Left hindlimb (tissue), 1 donor: ENCODE results near the gene TMED7.

Experiments
- DNase-seq: peaks from one replicate; pipeline ENCODE4 v3.0.0-alpha.2; 2018

TMED7 gene

DNA sequence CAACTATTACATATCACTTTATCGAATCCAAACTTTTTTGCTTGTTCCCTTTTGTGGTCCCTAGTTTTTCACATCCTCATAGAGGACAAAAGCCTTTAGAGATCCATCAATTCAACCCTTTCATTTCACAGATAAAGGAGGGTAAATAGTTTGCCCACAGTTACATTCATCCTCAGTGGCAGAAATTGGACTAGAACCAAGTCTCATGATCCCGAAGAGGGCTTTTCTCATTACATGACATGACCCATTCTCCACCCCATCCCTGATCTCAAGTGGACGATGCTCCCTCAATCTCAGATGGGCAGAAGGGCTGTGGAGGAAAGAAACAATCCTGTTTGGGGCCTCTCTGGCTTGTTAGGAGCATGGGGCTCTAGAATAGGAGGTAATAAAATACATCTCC, 46.6 kb downstream of the TMED7 start:
- DNase-seq, result no peak

GRCh38 chr5:115578657-115579056, 47.2 kb downstream of the TMED7 start:
- no peak for DNase-seq

GRCh38 chr5:115577741-115578140, 48.1 kb downstream of the TMED7 start:
- DNase-seq, result no peak

GRCh38 chr5:115577329-115577728, 48.5 kb downstream of the TMED7 start:
- no peak for DNase-seq

GRCh38 chr5:115575167-115576070, 50.4 kb downstream of the TMED7 start:
- DNase-seq, result no peak

- DNase-seq, result no peak
These were observed 52.7 kb downstream of the TMED7 start for GRCh38 chr5:115573133-115573532.

DNA sequence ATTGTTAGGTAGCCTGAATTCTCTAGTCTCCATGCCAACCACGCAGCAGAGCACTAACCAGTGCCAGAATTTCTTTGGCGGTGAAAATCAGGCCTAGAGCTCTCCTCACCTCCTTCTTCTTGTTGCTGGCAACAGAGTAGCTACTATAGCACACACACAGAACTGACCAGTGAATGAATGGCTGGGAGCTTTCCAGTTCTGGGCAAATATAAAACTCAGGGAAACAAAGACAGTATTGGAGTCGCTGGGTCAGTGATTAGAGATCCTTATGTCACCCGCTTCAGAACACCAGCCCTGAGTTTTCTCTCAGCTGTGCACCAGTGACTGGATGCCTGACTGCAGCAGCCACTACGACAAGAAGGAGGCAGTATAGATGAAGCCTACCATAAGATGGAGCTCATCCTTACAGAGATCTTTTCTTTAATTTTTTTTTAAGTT, 54.4 kb downstream of the TMED7 start:
- no peak for DNase-seq

DNA sequence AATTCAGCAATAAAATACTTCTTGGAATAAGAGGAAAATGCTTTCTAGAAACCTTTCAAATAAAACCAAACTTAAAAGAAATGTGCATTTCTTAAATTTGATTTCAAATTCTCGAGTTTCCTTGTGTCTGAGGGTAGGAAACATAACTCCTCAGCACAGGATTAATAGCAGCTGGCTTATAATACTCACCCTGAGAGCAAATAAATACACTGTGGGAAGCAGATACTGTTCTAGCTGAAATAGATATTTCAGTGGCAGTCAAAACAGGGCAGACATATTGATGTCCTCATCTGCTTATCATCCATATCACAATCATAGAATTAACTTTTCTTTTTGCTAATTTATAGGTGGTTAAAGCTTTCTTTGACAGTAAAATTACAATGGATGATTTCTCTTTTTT, 57.2 kb downstream of the TMED7 start:
- no peak for DNase-seq

DNA sequence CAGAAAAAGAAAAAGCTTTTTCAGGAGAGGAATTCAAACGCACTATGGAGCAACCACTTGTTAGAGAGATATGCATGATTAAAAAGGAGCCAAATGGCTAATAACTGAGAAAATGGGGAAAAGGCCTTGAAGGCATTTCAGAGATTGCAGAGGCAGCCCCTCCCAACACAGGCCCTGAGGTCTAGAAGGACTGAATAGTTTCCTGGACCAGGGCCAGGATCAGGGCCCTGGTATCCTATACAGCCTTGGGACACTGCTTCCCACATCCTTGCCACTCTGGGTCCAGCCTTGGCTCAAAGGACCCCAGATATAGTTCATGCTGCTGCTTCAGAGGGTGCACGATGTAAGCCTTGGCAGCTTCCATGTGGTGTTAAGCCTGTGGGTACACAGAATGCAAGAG, 60.6 kb downstream of the TMED7 start:
- DNase-seq, result no peak
